Neural cell (in vitro differentiated cells): ENCODE data around the gene KBTBD3. TPM values are rescaled to one million over a fixed set of nuclear protein-coding genes. Genes with fewer than 3 reads are reported as not detected.
A peak's percentile ranks its signal among the peaks of the same experiment; 100 is the strongest.

Experiments used
- H2AFZ ChIP-seq: fragments of 200-600, 300-800 bp; sonication (generic), shearing (Covaris generic); 2 replicates; pipeline ENCODE4 v1.6.0; 2014; ENCODE audit warnings: low read depth, mild to moderate bottlenecking, antibody characterized with exemption, low read length, moderate library complexity
- H3F3A ChIP-seq: fragments of 200-600 bp; shearing (Covaris generic); 2 replicates; pipeline ENCODE4 v1.6.1; 2016; ENCODE audit warnings: mild to moderate bottlenecking, moderate library complexity, mixed read lengths, antibody characterized with exemption, low read length; ENCODE audit not compliant: insufficient read depth, poor library complexity, severe bottlenecking
- H3K27ac ChIP-seq: fragments of 200-600, 300-800 bp; sonication (generic), shearing (Covaris generic); 2 replicates; pipeline ENCODE4 v1.5.1; 2014; ENCODE audit warnings: mild to moderate bottlenecking, low read length, moderate library complexity
- H3K27me3 ChIP-seq: fragments of 300-800, 200-600 bp; sonication (generic), shearing (Covaris generic); 2 replicates; pipeline ENCODE4 v1.6.0; 2014; ENCODE audit warnings: mild to moderate bottlenecking, low read depth, low read length, moderate library complexity; ENCODE audit not compliant: insufficient read depth
- H3K36me3 ChIP-seq: fragments of 300-800, 200-600 bp; sonication (generic), shearing (Covaris generic); 2 replicates; pipeline ENCODE4 v1.5.1; 2014; ENCODE audit warnings: mild to moderate bottlenecking, antibody characterized with exemption, low read length, moderate library complexity; ENCODE audit not compliant: insufficient read depth
- H3K4me2 ChIP-seq: fragments of 300-800, 200-600 bp; sonication (generic), shearing (Covaris generic); 2 replicates; pipeline ENCODE4 v1.6.0; 2014; ENCODE audit warnings: mild to moderate bottlenecking, low read length
- H3K4me3 ChIP-seq: fragments of 300-800, 200-600 bp; sonication (generic), shearing (Covaris generic); 2 replicates; pipeline ENCODE4 v1.5.1; 2014; ENCODE audit warnings: mild to moderate bottlenecking, low read length, moderate library complexity
- H3K79me2 ChIP-seq: fragments of 200-600 bp; shearing (Covaris generic); replicated peaks from 2 replicates; pipeline ENCODE4 v1.6.0; 2014; ENCODE audit warnings: mild to moderate bottlenecking, low read length, moderate library complexity; ENCODE audit not compliant: insufficient read depth
- H3K9ac ChIP-seq: fragments of 300-800, 200-600 bp; sonication (generic), shearing (Covaris generic); 2 replicates; pipeline ENCODE4 v1.6.1; 2016; ENCODE audit warnings: mild to moderate bottlenecking, low read length, mixed read lengths
- H3K9me2 ChIP-seq: fragments of 200-600 bp; shearing (Covaris generic); 2 replicates; pipeline ENCODE4 v1.6.1; 2016; ENCODE audit warnings: mild to moderate bottlenecking, low read length, mixed read lengths; ENCODE audit not compliant: insufficient read depth
- H3K9me3 ChIP-seq: fragments of 200-600, 300-800 bp; sonication (generic), shearing (Covaris generic); 2 replicates; pipeline ENCODE4 v1.6.1; 2016; ENCODE audit warnings: mild to moderate bottlenecking, mixed run types, low read length, moderate library complexity, mixed read lengths
- H4K20me1 ChIP-seq: fragments of 200-600 bp; shearing (Covaris generic); 2 replicates; pipeline ENCODE4 v1.6.1; 2016; ENCODE audit warnings: mild to moderate bottlenecking, mixed run types; ENCODE audit not compliant: insufficient read depth
- CTCF ChIP-seq: fragments of 450-650 bp; IDR thresholded peaks from 2 replicates; pipeline ENCODE4 v1.5.1; 2014; ENCODE audit warnings: antibody characterized with exemption, mild to moderate bottlenecking, moderate library complexity; ENCODE audit not compliant: poor library complexity, severe bottlenecking
- EP300 ChIP-seq: fragments of 450-650 bp; conservative IDR thresholded peaks from 2 replicates; pipeline ENCODE4 v1.6.1; 2014; ENCODE audit warnings: antibody characterized with exemption, mild to moderate bottlenecking, moderate library complexity; ENCODE audit not compliant: poor library complexity, severe bottlenecking
- EZH2 ChIP-seq: fragments of 200-600, 300-800 bp; shearing (Covaris generic), sonication (generic); IDR thresholded peaks from 2 replicates; pipeline ENCODE4 v1.6.1; 2014; ENCODE audit warnings: antibody characterized with exemption, low read length, borderline replicate concordance, mild to moderate bottlenecking; ENCODE audit not compliant: insufficient read depth, poor library complexity, severe bottlenecking
- MXI1 ChIP-seq: fragments of 450-650 bp; conservative IDR thresholded peaks from 2 replicates; pipeline ENCODE4 v1.6.1; 2014; ENCODE audit warnings: antibody characterized with exemption, mild to moderate bottlenecking; ENCODE audit not compliant: poor library complexity, severe bottlenecking
- POLR2AphosphoS5 ChIP-seq: IDR thresholded peaks from 2 replicates; pipeline ENCODE4 v1.6.1; 2012
- RAD21 ChIP-seq: fragments of 450-650 bp; conservative IDR thresholded peaks from 2 replicates; pipeline ENCODE4 v1.6.1; 2014; ENCODE audit warnings: antibody characterized with exemption, mild to moderate bottlenecking, moderate library complexity
- SMC3 ChIP-seq: fragments of 450-650 bp; conservative IDR thresholded peaks from 2 replicates; pipeline ENCODE4 v1.6.1; 2014; ENCODE audit warnings: antibody characterized with exemption, mild to moderate bottlenecking, moderate library complexity; ENCODE audit not compliant: poor library complexity
- TAF1 ChIP-seq: IDR thresholded peaks from 2 replicates; pipeline ENCODE4 v1.6.1; 2012; ENCODE audit warnings: low read depth
- polyA plus RNA-seq: library from polyadenylated mRNA; depleted of rRNA; stranded (reverse); fragments of >200 nt; gene quantifications from 2 replicates; pipeline ENCODE4 v1.2.3, GENCODE V29; 2014
- TF ChIP-seq, protein P1 (sequence below): IDR thresholded peaks from 2 replicates; pipeline ENCODE4 v1.6.1; 2012; ENCODE audit warnings: borderline replicate concordance

The KBTBD3 gene
- polyA plus RNA-seq, 1 donor from 2014 or later = 7.3 TPM

GRCh38 chr11:106014620-106015019, 62.5 kb downstream of the KBTBD3 start:
- Histone ChIP-seq H3K79me2 (peaks cover 53% of the 10 kb centered on the region), H3K9me2 (no peaks in the 10 kb centered on the region)

DNA sequence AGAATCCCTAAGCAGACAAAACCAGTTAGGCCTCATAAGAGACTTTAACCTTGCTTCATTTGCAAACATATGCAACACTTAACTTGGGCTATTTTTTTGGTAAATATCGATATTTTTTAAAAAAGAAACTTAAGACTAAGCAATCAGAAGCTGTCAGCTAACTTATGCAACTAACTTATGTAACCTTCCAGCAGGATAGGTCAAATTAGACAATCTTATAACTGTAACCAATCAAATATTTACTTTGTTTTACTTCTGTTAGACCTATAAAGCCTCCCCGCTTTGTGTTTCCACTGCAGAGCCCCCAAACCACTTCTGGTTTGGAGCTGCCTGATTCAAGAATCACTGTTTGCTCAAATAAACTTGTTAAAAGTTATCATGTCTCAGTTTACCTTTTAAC, 63.1 kb downstream of the KBTBD3 start:
- H3K36me3 ChIP-seq = peaks cover 6% of the 10 kb centered on the region
- no peaks in the 10 kb centered on the region for H4K20me1 ChIP-seq
- H2AFZ ChIP-seq = no peak overlapping the region
- TF ChIP-seq TAF1 (no peak), SMC3 (no peak), RAD21 (no peak), EZH2 (no peak)
- H3K9me2 ChIP-seq = no peaks in the 10 kb centered on the region
- H3K4me2 ChIP-seq = peak overlapping the region; percentile 9
- no peak overlapping the region for H3K9ac ChIP-seq
- no peaks in the 10 kb centered on the region for H3K27me3 ChIP-seq
- H3K27ac ChIP-seq = no peak overlapping the region
- H3K4me3 ChIP-seq = no peak overlapping the region
- H3F3A ChIP-seq = no peaks in the 10 kb centered on the region
- peaks cover 47% of the 10 kb centered on the region for H3K79me2 ChIP-seq
- no peaks in the 10 kb centered on the region for H3K9me3 ChIP-seq

More at GRCh38 chr11:106014620-106015019, 62.5 kb downstream of the KBTBD3 start:
- H3K27me3 ChIP-seq = no peaks in the 10 kb centered on the region
- H3K4me2 ChIP-seq = peak overlapping the region; percentile 9
- peaks cover 2% of the 10 kb centered on the region for H3K36me3 ChIP-seq
- H3K9ac ChIP-seq = no peak overlapping the region
- no peaks in the 10 kb centered on the region for H4K20me1 ChIP-seq
- no peak overlapping the region for H3K27ac ChIP-seq
- no peak overlapping the region for H2AFZ ChIP-seq
- no peaks in the 10 kb centered on the region for H3K9me3 ChIP-seq
- no peak overlapping the region for H3K4me3 ChIP-seq
- TF ChIP-seq POLR2AphosphoS5 (no peak), CTCF (no peak), SMC3 (no peak), EZH2 (no peak), TAF1 (no peak)
- TF ChIP-seq, protein P1, sequence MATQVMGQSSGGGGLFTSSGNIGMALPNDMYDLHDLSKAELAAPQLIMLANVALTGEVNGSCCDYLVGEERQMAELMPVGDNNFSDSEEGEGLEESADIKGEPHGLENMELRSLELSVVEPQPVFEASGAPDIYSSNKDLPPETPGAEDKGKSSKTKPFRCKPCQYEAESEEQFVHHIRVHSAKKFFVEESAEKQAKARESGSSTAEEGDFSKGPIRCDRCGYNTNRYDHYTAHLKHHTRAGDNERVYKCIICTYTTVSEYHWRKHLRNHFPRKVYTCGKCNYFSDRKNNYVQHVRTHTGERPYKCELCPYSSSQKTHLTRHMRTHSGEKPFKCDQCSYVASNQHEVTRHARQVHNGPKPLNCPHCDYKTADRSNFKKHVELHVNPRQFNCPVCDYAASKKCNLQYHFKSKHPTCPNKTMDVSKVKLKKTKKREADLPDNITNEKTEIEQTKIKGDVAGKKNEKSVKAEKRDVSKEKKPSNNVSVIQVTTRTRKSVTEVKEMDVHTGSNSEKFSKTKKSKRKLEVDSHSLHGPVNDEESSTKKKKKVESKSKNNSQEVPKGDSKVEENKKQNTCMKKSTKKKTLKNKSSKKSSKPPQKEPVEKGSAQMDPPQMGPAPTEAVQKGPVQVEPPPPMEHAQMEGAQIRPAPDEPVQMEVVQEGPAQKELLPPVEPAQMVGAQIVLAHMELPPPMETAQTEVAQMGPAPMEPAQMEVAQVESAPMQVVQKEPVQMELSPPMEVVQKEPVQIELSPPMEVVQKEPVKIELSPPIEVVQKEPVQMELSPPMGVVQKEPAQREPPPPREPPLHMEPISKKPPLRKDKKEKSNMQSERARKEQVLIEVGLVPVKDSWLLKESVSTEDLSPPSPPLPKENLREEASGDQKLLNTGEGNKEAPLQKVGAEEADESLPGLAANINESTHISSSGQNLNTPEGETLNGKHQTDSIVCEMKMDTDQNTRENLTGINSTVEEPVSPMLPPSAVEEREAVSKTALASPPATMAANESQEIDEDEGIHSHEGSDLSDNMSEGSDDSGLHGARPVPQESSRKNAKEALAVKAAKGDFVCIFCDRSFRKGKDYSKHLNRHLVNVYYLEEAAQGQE = no peak
- no peaks in the 10 kb centered on the region for H3F3A ChIP-seq

DNA sequence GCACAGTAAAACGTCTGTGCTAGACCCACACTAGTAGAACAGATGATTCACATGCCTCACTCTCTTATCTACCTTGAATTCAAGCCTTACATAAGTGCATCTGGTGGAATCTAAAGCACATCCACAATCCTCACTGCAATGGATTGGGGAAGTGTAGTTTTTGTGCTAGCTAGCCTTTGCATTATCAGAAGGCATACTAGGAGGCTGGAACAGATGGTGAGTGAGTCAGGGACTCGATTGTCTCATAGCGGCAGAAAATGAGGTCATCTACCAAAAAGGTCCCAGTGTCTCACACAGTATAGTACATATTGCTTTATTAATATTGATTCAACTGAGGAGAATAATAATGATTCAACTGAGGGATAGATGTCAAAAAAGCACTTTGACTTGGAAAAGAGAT, 64.4 kb downstream of the KBTBD3 start:
- no peaks in the 10 kb centered on the region for H3K9me3 ChIP-seq
- peaks cover 11% of the 10 kb centered on the region for H3K36me3 ChIP-seq
- no peak overlapping the region for H3K27ac ChIP-seq
- no peak overlapping the region for H3K4me3 ChIP-seq
- H2AFZ ChIP-seq = no peak overlapping the region
- H3K9me2 ChIP-seq = no peaks in the 10 kb centered on the region
- peaks cover 37% of the 10 kb centered on the region for H3K79me2 ChIP-seq
- no peaks in the 10 kb centered on the region for H4K20me1 ChIP-seq
- no peaks in the 10 kb centered on the region for H3F3A ChIP-seq
- H3K9ac ChIP-seq = no peak overlapping the region
- H3K4me2 ChIP-seq = no peak overlapping the region
- no peak for TF ChIP-seq EP300
- no peak for TF ChIP-seq MXI1
- TF ChIP-seq, protein P1 = no peak
- TF ChIP-seq POLR2AphosphoS5 = no peak
- TF ChIP-seq RAD21 = no peak
- no peak for TF ChIP-seq CTCF
- TF ChIP-seq EZH2 = no peak
- TF ChIP-seq TAF1 = no peak
- no peak for TF ChIP-seq SMC3
- no peaks in the 10 kb centered on the region for H3K27me3 ChIP-seq
